SK-N-SH treated with all-trans-retinoic acid at 6 μM for 48 hours (cell line): ENCODE measurements around the gene EEF1G.

Source experiments
- GLIS3 ChIP-seq: fragments of 250-450 bp; sonication (Bioruptor Pico); IDR thresholded peaks from 2 replicates; pipeline ENCODE4 v1.5.0; 2020; ENCODE audit warnings: mild to moderate bottlenecking, moderate library complexity
- RARB ChIP-seq: fragments of 250-450 bp; sonication (Bioruptor Pico); IDR thresholded peaks from 2 replicates; pipeline ENCODE4 v1.8.0; 2021; ENCODE audit warnings: mild to moderate bottlenecking, moderate library complexity
- TF ChIP-seq, protein P1 (sequence below): fragments of 250-450 bp; sonication (Bioruptor Pico); IDR thresholded peaks from 2 replicates; pipeline ENCODE4 v1.5.1; 2021; ENCODE audit warnings: mild to moderate bottlenecking, moderate library complexity
- TF ChIP-seq, protein P2 (sequence below): fragments of 250-450 bp; sonication (Bioruptor Pico); IDR thresholded peaks from 2 replicates; pipeline ENCODE4 v1.8.0; 2020; ENCODE audit warnings: mild to moderate bottlenecking, moderate library complexity, borderline replicate concordance
- TF ChIP-seq, protein P3 (sequence below): fragments of 250-450 bp; sonication (Bioruptor Pico); IDR thresholded peaks from 2 replicates; pipeline ENCODE4 v1.5.1; 2020; ENCODE audit warnings: low read depth, mild to moderate bottlenecking, moderate library complexity

DNA sequence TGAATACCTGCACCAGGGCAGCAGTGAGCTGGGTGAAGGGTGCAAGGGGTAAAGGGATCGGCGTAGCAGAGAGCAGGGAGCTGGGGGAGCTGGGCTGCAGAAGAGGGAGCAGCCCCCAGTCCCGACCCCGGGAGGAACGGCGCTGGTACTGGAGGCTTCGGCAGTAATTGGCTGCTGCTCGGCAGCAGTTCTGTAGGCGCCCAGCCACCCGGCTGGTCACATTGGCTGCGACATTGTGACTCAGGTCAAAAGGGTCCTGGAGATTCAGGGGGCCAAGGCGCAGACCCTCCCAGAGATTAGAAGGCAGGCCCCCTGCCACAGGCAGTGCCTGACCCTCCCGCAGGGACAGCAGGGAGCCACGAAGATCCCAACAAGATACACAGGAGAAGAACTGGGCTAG lies 2.1 kb upstream of the EEF1G start:
- TF ChIP-seq GLIS3 (CRISPR knock-in tag) (no peak), RARB (CRISPR knock-in tag) (no peak)
- TF ChIP-seq, protein P1, sequence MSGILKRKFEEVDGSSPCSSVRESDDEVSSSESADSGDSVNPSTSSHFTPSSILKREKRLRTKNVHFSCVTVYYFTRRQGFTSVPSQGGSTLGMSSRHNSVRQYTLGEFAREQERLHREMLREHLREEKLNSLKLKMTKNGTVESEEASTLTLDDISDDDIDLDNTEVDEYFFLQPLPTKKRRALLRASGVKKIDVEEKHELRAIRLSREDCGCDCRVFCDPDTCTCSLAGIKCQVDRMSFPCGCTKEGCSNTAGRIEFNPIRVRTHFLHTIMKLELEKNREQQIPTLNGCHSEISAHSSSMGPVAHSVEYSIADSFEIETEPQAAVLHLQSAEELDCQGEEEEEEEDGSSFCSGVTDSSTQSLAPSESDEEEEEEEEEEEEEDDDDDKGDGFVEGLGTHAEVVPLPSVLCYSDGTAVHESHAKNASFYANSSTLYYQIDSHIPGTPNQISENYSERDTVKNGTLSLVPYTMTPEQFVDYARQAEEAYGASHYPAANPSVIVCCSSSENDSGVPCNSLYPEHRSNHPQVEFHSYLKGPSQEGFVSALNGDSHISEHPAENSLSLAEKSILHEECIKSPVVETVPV (CRISPR knock-in tag) = no peak
- TF ChIP-seq, protein P2, sequence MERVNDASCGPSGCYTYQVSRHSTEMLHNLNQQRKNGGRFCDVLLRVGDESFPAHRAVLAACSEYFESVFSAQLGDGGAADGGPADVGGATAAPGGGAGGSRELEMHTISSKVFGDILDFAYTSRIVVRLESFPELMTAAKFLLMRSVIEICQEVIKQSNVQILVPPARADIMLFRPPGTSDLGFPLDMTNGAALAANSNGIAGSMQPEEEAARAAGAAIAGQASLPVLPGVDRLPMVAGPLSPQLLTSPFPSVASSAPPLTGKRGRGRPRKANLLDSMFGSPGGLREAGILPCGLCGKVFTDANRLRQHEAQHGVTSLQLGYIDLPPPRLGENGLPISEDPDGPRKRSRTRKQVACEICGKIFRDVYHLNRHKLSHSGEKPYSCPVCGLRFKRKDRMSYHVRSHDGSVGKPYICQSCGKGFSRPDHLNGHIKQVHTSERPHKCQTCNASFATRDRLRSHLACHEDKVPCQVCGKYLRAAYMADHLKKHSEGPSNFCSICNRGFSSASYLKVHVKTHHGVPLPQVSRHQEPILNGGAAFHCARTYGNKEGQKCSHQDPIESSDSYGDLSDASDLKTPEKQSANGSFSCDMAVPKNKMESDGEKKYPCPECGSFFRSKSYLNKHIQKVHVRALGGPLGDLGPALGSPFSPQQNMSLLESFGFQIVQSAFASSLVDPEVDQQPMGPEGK (CRISPR knock-in tag) = no peak
- TF ChIP-seq, protein P3, sequence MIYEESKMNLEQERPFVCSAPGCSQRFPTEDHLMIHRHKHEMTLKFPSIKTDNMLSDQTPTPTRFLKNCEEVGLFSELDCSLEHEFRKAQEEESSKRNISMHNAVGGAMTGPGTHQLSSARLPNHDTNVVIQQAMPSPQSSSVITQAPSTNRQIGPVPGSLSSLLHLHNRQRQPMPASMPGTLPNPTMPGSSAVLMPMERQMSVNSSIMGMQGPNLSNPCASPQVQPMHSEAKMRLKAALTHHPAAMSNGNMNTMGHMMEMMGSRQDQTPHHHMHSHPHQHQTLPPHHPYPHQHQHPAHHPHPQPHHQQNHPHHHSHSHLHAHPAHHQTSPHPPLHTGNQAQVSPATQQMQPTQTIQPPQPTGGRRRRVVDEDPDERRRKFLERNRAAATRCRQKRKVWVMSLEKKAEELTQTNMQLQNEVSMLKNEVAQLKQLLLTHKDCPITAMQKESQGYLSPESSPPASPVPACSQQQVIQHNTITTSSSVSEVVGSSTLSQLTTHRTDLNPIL (CRISPR knock-in tag) = no peak
